ENCODE measurements around the gene ACOXL. TPM values are rescaled to one million over a fixed set of nuclear protein-coding genes. Genes with fewer than 3 reads are reported as not detected.
"Not testable (repeated sequence)": the region's sequence is repeated elsewhere in the genome, so short reads cannot be mapped to it uniquely, and the experiment has no call there.

Gene ACOXL
- total and polyA plus RNA-seq, 4 donors = 0.13 TPM; not detected in 3

- Histone ChIP-seq H3K4me1 (ENCODE audit: control insufficient read depth in 1 of 2, insufficient read depth in 2 of 2, low read length in 2 of 2) (no peaks in the 10 kb centered on the region), H3K9me3 (ENCODE audit: control insufficient read depth, low read length) (no peaks in the 10 kb centered on the region), H3K27ac (ENCODE audit: low read depth in 1 of 2, low read length in 2 of 2) (no peak overlapping the region), H3K4me3 (ENCODE audit: low read length in 2 of 2) (no peak overlapping the region), H3K27me3 (ENCODE audit: control insufficient read depth in 1 of 2, insufficient read depth in 2 of 2, low read length in 1 of 2) (no peaks in the 10 kb centered on the region), H3K36me3 (ENCODE audit: control insufficient read depth in 1 of 2, insufficient read depth in 2 of 2, low read length in 1 of 2) (no peaks in the 10 kb centered on the region)
- ATAC-seq (ENCODE audit: low FRiP score) = no peak
- WGBS, 2 donors = 56 to 62% methylated on average over 3 of the region's 3 CpGs
- intact Hi-C loops (cut with DNase I) = no loop called here
- DNase-seq = no peak
These were observed 217.9 kb downstream of the ACOXL start for GRCh38 chr2:110950281-110950680.

- Histone ChIP-seq H3K4me1 (ENCODE audit: control insufficient read depth in 1 of 2, insufficient read depth in 2 of 2, low read length in 2 of 2) (no peaks in the 10 kb centered on the region), H3K4me3 (ENCODE audit: low read length in 2 of 2) (no peak overlapping the region), H3K27ac (ENCODE audit: low read depth in 1 of 2, low read length in 2 of 2) (no peak overlapping the region), H3K27me3 (ENCODE audit: control insufficient read depth in 1 of 2, insufficient read depth in 2 of 2, low read length in 1 of 2) (no peaks in the 10 kb centered on the region), H3K36me3 (ENCODE audit: control insufficient read depth in 1 of 2, insufficient read depth in 2 of 2, low read length in 1 of 2) (no peaks in the 10 kb centered on the region), H3K9me3 (ENCODE audit: control insufficient read depth, low read length) (no peaks in the 10 kb centered on the region)
- ATAC-seq (ENCODE audit: low FRiP score) (no peak), DNase-seq (no peak)
- intact Hi-C loops (cut with DNase I) = no loop called here
- WGBS, 2 donors = 74 to 87% methylated on average over 2 of the region's 2 CpGs
These were observed 222.7 kb downstream of the ACOXL start for GRCh38 chr2:110955045-110955444.

GRCh38 chr2:110955556-110955955 lies 223.2 kb downstream of the ACOXL start:
- no peak overlapping the region for H3K27ac ChIP-seq (ENCODE audit: low read depth in 1 of 2, low read length in 2 of 2)
- H3K4me3 ChIP-seq (ENCODE audit: low read length in 2 of 2) = no peak overlapping the region
- H3K4me1 ChIP-seq (ENCODE audit: control insufficient read depth in 1 of 2, insufficient read depth in 2 of 2, low read length in 2 of 2) = no peaks in the 10 kb centered on the region
- no peaks in the 10 kb centered on the region for H3K27me3 ChIP-seq (ENCODE audit: control insufficient read depth in 1 of 2, insufficient read depth in 2 of 2, low read length in 1 of 2)
- H3K36me3 ChIP-seq (ENCODE audit: control insufficient read depth in 1 of 2, insufficient read depth in 2 of 2, low read length in 1 of 2) = no peaks in the 10 kb centered on the region
- H3K9me3 ChIP-seq (ENCODE audit: control insufficient read depth, low read length) = no peaks in the 10 kb centered on the region
- ATAC-seq (ENCODE audit: low FRiP score) = no peak
- intact Hi-C loops (cut with DNase I) = no loop called here
- no peak for DNase-seq
- WGBS, 2 donors = 16 to 17% methylated on average over 3 of the region's 3 CpGs

GRCh38 chr2:110957293-110957692 lies 224.9 kb downstream of the ACOXL start:
- 74 to 83% methylated on average over 5 of the region's 5 CpGs for WGBS, 2 donors
- intact Hi-C loops (cut with DNase I) = no loop called here
- Histone ChIP-seq H3K27ac (ENCODE audit: low read depth in 1 of 2, low read length in 2 of 2) (no peak overlapping the region), H3K27me3 (ENCODE audit: control insufficient read depth in 1 of 2, insufficient read depth in 2 of 2, low read length in 1 of 2) (no peaks in the 10 kb centered on the region), H3K4me3 (ENCODE audit: low read length in 2 of 2) (no peak overlapping the region), H3K36me3 (ENCODE audit: control insufficient read depth in 1 of 2, insufficient read depth in 2 of 2, low read length in 1 of 2) (no peaks in the 10 kb centered on the region), H3K4me1 (ENCODE audit: control insufficient read depth in 1 of 2, insufficient read depth in 2 of 2, low read length in 2 of 2) (no peaks in the 10 kb centered on the region), H3K9me3 (ENCODE audit: control insufficient read depth, low read length) (no peaks in the 10 kb centered on the region)
- ATAC-seq (ENCODE audit: low FRiP score) (no peak), DNase-seq (no peak)

- Histone ChIP-seq H3K9me3 (ENCODE audit: control insufficient read depth, low read length) (no peaks in the 10 kb centered on the region), H3K4me3 (ENCODE audit: low read length in 2 of 2) (no peak overlapping the region), H3K27me3 (ENCODE audit: control insufficient read depth in 1 of 2, insufficient read depth in 2 of 2, low read length in 1 of 2) (no peaks in the 10 kb centered on the region), H3K36me3 (ENCODE audit: control insufficient read depth in 1 of 2, insufficient read depth in 2 of 2, low read length in 1 of 2) (no peaks in the 10 kb centered on the region), H3K4me1 (ENCODE audit: control insufficient read depth in 1 of 2, insufficient read depth in 2 of 2, low read length in 2 of 2) (no peaks in the 10 kb centered on the region), H3K27ac (ENCODE audit: low read depth in 1 of 2, low read length in 2 of 2) (no peak overlapping the region)
- no peak for ATAC-seq (ENCODE audit: low FRiP score)
- WGBS, 2 donors = 91 to 93% methylated on average over 6 of the region's 6 CpGs
- no peak for DNase-seq
- intact Hi-C loops (cut with DNase I) = no loop called here
These were observed 226.2 kb downstream of the ACOXL start for GRCh38 chr2:110958346-110959119.

- Histone ChIP-seq H3K27me3 (ENCODE audit: control insufficient read depth in 1 of 2, insufficient read depth in 2 of 2, low read length in 1 of 2) (no peaks in the 10 kb centered on the region), H3K27ac (ENCODE audit: low read depth in 1 of 2, low read length in 2 of 2) (no peak overlapping the region), H3K9me3 (ENCODE audit: control insufficient read depth, low read length) (no peaks in the 10 kb centered on the region), H3K4me1 (ENCODE audit: control insufficient read depth in 1 of 2, insufficient read depth in 2 of 2, low read length in 2 of 2) (no peaks in the 10 kb centered on the region), H3K36me3 (ENCODE audit: control insufficient read depth in 1 of 2, insufficient read depth in 2 of 2, low read length in 1 of 2) (no peaks in the 10 kb centered on the region), H3K4me3 (ENCODE audit: low read length in 2 of 2) (no peak overlapping the region)
- DNase-seq (no peak), ATAC-seq (ENCODE audit: low FRiP score) (no peak)
- 79 to 80% methylated on average over 7 of the region's 7 CpGs for WGBS, 2 donors
- intact Hi-C loops (cut with DNase I) = no loop called here
These were observed 226.8 kb downstream of the ACOXL start for GRCh38 chr2:110959198-110959597.

GRCh38 chr2:110960281-110960680 lies 227.9 kb downstream of the ACOXL start:
- Histone ChIP-seq H3K4me1 (ENCODE audit: control insufficient read depth in 1 of 2, insufficient read depth in 2 of 2, low read length in 2 of 2) (no peaks in the 10 kb centered on the region), H3K27ac (ENCODE audit: low read depth in 1 of 2, low read length in 2 of 2) (no peak overlapping the region), H3K9me3 (ENCODE audit: control insufficient read depth, low read length) (no peaks in the 10 kb centered on the region), H3K36me3 (ENCODE audit: control insufficient read depth in 1 of 2, insufficient read depth in 2 of 2, low read length in 1 of 2) (no peaks in the 10 kb centered on the region), H3K4me3 (ENCODE audit: low read length in 2 of 2) (no peak overlapping the region), H3K27me3 (ENCODE audit: control insufficient read depth in 1 of 2, insufficient read depth in 2 of 2, low read length in 1 of 2) (no peaks in the 10 kb centered on the region)
- DNase-seq (no peak), ATAC-seq (ENCODE audit: low FRiP score) (no peak)
- intact Hi-C loops (cut with DNase I) = no loop called here
- WGBS, 2 donors = 79 to 81% methylated on average over 10 of the region's 10 CpGs

- intact Hi-C loops (cut with DNase I) = no loop called here
- no peak for ATAC-seq (ENCODE audit: low FRiP score)
These were observed 228.6 kb downstream of the ACOXL start for GRCh38 chr2:110960954-110961353.

GRCh38 chr2:110961643-110962042 lies 229.3 kb downstream of the ACOXL start:
- H3K4me1 ChIP-seq (ENCODE audit: control insufficient read depth in 1 of 2, insufficient read depth in 2 of 2, low read length in 2 of 2); H3K27me3 ChIP-seq (ENCODE audit: control insufficient read depth in 1 of 2, insufficient read depth in 2 of 2, low read length in 1 of 2); H3K27ac ChIP-seq (ENCODE audit: low read depth in 1 of 2, low read length in 2 of 2); H3K36me3 ChIP-seq (ENCODE audit: control insufficient read depth in 1 of 2, insufficient read depth in 2 of 2, low read length in 1 of 2); H3K4me3 ChIP-seq (ENCODE audit: low read length in 2 of 2); ATAC-seq (ENCODE audit: low FRiP score); DNase-seq; intact Hi-C loops (cut with DNase I); H3K9me3 ChIP-seq (ENCODE audit: control insufficient read depth, low read length): not testable (repeated sequence)
- WGBS, 2 donors = 86 to 92% methylated on average over 3 of the region's 3 CpGs

More at GRCh38 chr2:110960954-110961353, 228.6 kb downstream of the ACOXL start:
- Histone ChIP-seq H3K27me3 (ENCODE audit: control insufficient read depth in 1 of 2, insufficient read depth in 2 of 2, low read length in 1 of 2) (no peaks in the 10 kb centered on the region), H3K4me3 (ENCODE audit: low read length in 2 of 2) (no peak overlapping the region), H3K27ac (ENCODE audit: low read depth in 1 of 2, low read length in 2 of 2) (no peak overlapping the region), H3K9me3 (ENCODE audit: control insufficient read depth, low read length) (no peaks in the 10 kb centered on the region), H3K36me3 (ENCODE audit: control insufficient read depth in 1 of 2, insufficient read depth in 2 of 2, low read length in 1 of 2) (no peaks in the 10 kb centered on the region), H3K4me1 (ENCODE audit: control insufficient read depth in 1 of 2, insufficient read depth in 2 of 2, low read length in 2 of 2) (no peaks in the 10 kb centered on the region)
- DNase-seq = no peak
- 76 to 84% methylated on average over 2 of the region's 2 CpGs for WGBS, 2 donors
